Liver (tissue), 9 donors: ENCODE data around the gene RASSF7. TPM values are rescaled to one million over a fixed set of nuclear protein-coding genes. Genes with fewer than 3 reads are reported as not detected.

Source experiments
- DNase-seq: peaks from one replicate; pipeline ENCODE4 v3.0.0-alpha.2; 2017; ENCODE audit warnings: low spot score
- H3K27ac ChIP-seq, 2 donors: one replicate each; pipeline ENCODE4 v1.7.0; 2013; ENCODE audit warnings: inconsistent platforms in 2 of 2, low read length in 2 of 2, control low read depth in 1 of 2, low read depth in 1 of 2, mild to moderate bottlenecking in 1 of 2
- H3K27me3 ChIP-seq, 4 donors: one replicate each; pipeline versions ENCODE4 v1.6.1 to v1.7.0; 2013; ENCODE audit warnings: low read length in 3 of 4, inconsistent platforms in 1 of 4, mild to moderate bottlenecking in 1 of 4, moderate library complexity in 1 of 4; ENCODE audit not compliant: control insufficient read depth in 4 of 4, insufficient read depth in 4 of 4
- H3K36me3 ChIP-seq, 4 donors: one replicate each; pipeline versions ENCODE4 v1.6.1 to v1.7.0; 2013; ENCODE audit warnings: low read length in 3 of 4, mild to moderate bottlenecking in 3 of 4, low read depth in 1 of 4, moderate library complexity in 1 of 4; ENCODE audit not compliant: control insufficient read depth in 4 of 4, insufficient read depth in 3 of 4
- H3K4me1 ChIP-seq, 4 donors: one replicate each; pipeline versions ENCODE4 v1.6.1 to v1.7.0; 2013; ENCODE audit warnings: low read length in 3 of 4, mild to moderate bottlenecking in 3 of 4, moderate library complexity in 1 of 4; ENCODE audit not compliant: control insufficient read depth in 4 of 4, insufficient read depth in 4 of 4
- H3K4me3 ChIP-seq, 3 donors: one replicate each; pipeline versions ENCODE4 v1.6.1 to v1.7.0; 2013; ENCODE audit warnings: low read length in 3 of 3, control low read depth in 1 of 3, low read depth in 1 of 3, mild to moderate bottlenecking in 1 of 3
- H3K9ac ChIP-seq, 2 donors: one replicate each; pipeline ENCODE4 v1.7.0; 2013; ENCODE audit warnings: low read length in 2 of 2, mild to moderate bottlenecking in 2 of 2, moderate library complexity in 2 of 2, control low read depth in 1 of 2, low read depth in 1 of 2
- H3K9me3 ChIP-seq, 4 donors: one replicate each; pipeline versions ENCODE4 v1.6.1 to v1.7.0; 2013; ENCODE audit warnings: low read length in 3 of 4; ENCODE audit not compliant: control insufficient read depth in 4 of 4
- CTCF ChIP-seq: fragments of 150-350 bp; IDR thresholded peaks from 2 replicates; pipeline ENCODE4 v1.5.1; 2017; ENCODE audit warnings: improper control_type of control experiment, low read depth, low read length; ENCODE audit not compliant: missing input control
- EGR1 ChIP-seq, 2 donors: IDR thresholded peaks; 2 replicates each; pipeline ENCODE4 v1.6.1; 2016 to 2018; ENCODE audit warnings: antibody characterized with exemption in 2 of 2, low read depth in 2 of 2
- FOXA1 ChIP-seq: IDR thresholded peaks from 2 replicates; pipeline ENCODE4 v1.6.1; 2016; ENCODE audit warnings: antibody characterized with exemption
- FOXA2 ChIP-seq: IDR thresholded peaks from 2 replicates; pipeline ENCODE4 v1.6.1; 2016; ENCODE audit warnings: antibody characterized with exemption
- GABPA ChIP-seq, 2 donors: IDR thresholded peaks in 1 of 2; conservative IDR thresholded peaks in 1 of 2; 2 replicates each; pipeline ENCODE4 v1.6.1; 2016; ENCODE audit warnings: antibody characterized with exemption in 2 of 2, mild to moderate bottlenecking in 1 of 2, moderate library complexity in 1 of 2
- HNF4A ChIP-seq, 2 donors: conservative IDR thresholded peaks; 2 replicates each; pipeline ENCODE4 v1.6.1; 2016; ENCODE audit warnings: antibody characterized with exemption in 2 of 2, mild to moderate bottlenecking in 2 of 2
- HNF4G ChIP-seq: IDR thresholded peaks from 2 replicates; pipeline ENCODE4 v1.6.1; 2016; ENCODE audit warnings: antibody characterized with exemption
- MAX ChIP-seq: IDR thresholded peaks from 2 replicates; pipeline ENCODE4 v1.6.1; 2016; ENCODE audit warnings: antibody characterized with exemption
- NR2F2 ChIP-seq: IDR thresholded peaks from 2 replicates; pipeline ENCODE4 v1.6.1; 2016; ENCODE audit warnings: antibody characterized with exemption
- RAD21 ChIP-seq, 2 donors: IDR thresholded peaks; 2 replicates each; pipeline ENCODE4 v1.6.1; 2016; ENCODE audit warnings: antibody characterized with exemption in 2 of 2, mild to moderate bottlenecking in 2 of 2
- REST ChIP-seq: IDR thresholded peaks from 2 replicates; pipeline ENCODE4 v1.6.1; 2016; ENCODE audit warnings: antibody characterized with exemption, mild to moderate bottlenecking
- RXRA ChIP-seq, 2 donors: IDR thresholded peaks; 2 replicates each; pipeline ENCODE4 v1.6.1; 2017 to 2018; ENCODE audit warnings: antibody characterized with exemption in 2 of 2, mild to moderate bottlenecking in 1 of 2
- SP1 ChIP-seq: IDR thresholded peaks from 2 replicates; pipeline ENCODE4 v1.6.1; 2018; ENCODE audit warnings: antibody characterized with exemption, mild to moderate bottlenecking
- TAF1 ChIP-seq: conservative IDR thresholded peaks from 2 replicates; pipeline ENCODE4 v1.6.1; 2016; ENCODE audit warnings: antibody characterized with exemption, mild to moderate bottlenecking
- YY1 ChIP-seq: IDR thresholded peaks from 2 replicates; pipeline ENCODE4 v1.6.1; 2016; ENCODE audit warnings: antibody characterized with exemption, mild to moderate bottlenecking
- ZBTB33 ChIP-seq: IDR thresholded peaks from 2 replicates; pipeline ENCODE4 v1.6.1; 2016; ENCODE audit warnings: antibody characterized with exemption
- WGBS: extraction: QIAGEN DNeasy Blood & Tissue Kit; methylation state at CpG from one replicate; pipeline ENCODE4 v1.1.7; 2013; 5-methylcytosine and 5-hydroxymethylcytosine counted together
- polyA plus RNA-seq, 2 donors: library from polyadenylated mRNA; stranded (reverse) in 1 of 2; unstranded in 1 of 2; fragments of 200-250 nt in 1 of 2; fragments of >200 nt in 1 of 2; fragmentation: Nextera tagmentation in 1 of 2; extraction: Ambion mirVana in 1 of 2; gene quantifications; one replicate each; pipeline versions ENCODE4 v1.2.1 to v1.2.3, GENCODE V29; 2013 to 2015
- total RNA-seq, 2 donors: library from RNA; depleted of rRNA; stranded (reverse); fragments of >200 nt; gene quantifications; one replicate each; pipeline ENCODE4 v1.2.3, GENCODE V29; 2014
- donor health status: healthy.
- donor health status: healthy.
- donor health status: healthy.
- donor health status: healthy.
- donor health status: healthy.

The RASSF7 gene
- total and polyA plus RNA-seq, 4 donors = 11.5 to 50.4 (median 36.9) TPM

- no peak for DNase-seq
- no peaks in the 10 kb centered on the region for H3K9me3 ChIP-seq
- TF ChIP-seq CTCF (no peak), ZBTB33 (no peak), HNF4A (conservative IDR thresholded peaks at IDR 0.05) (no peak)
- no peak overlapping the region for H3K4me3 ChIP-seq
- no peaks in the 10 kb centered on the region for H3K4me1 ChIP-seq
- H3K36me3 ChIP-seq = peaks cover 28 to 78% (median 53%) of the 10 kb centered on the region in 4 donors
- H3K27ac ChIP-seq = no peak overlapping the region
- no peaks in the 10 kb centered on the region for H3K27me3 ChIP-seq
- WGBS = 96% methylated on average over 10 of the region's 10 CpGs
- no peak overlapping the region for H3K9ac ChIP-seq
Observed at GRCh38 chr11:595400-595799, 34.6 kb downstream of the RASSF7 start.

GRCh38 chr11:596374-596773 lies 35.6 kb downstream of the RASSF7 start:
- no peaks in the 10 kb centered on the region for H3K4me1 ChIP-seq
- peaks cover 27 to 79% (median 49%) of the 10 kb centered on the region in 4 donors for H3K36me3 ChIP-seq
- no peak overlapping the region for H3K4me3 ChIP-seq
- no peaks in the 10 kb centered on the region for H3K9me3 ChIP-seq
- 90% methylated on average over 10 of the region's 10 CpGs for WGBS
- no peak overlapping the region for H3K27ac ChIP-seq
- TF ChIP-seq TAF1 (no peak), FOXA2 (no peak), HNF4G (no peak)
- no peaks in the 10 kb centered on the region for H3K27me3 ChIP-seq
- no peak overlapping the region for H3K9ac ChIP-seq
- no peak for DNase-seq

- peaks cover 0 to 2% (median 0%) of the 10 kb centered on the region in 4 donors for H3K4me1 ChIP-seq
- no peak overlapping the region for H3K27ac ChIP-seq
- no peaks in the 10 kb centered on the region for H3K27me3 ChIP-seq
- no peak for DNase-seq
- WGBS = 93% methylated on average over 29 of the region's 29 CpGs
- peaks cover 29 to 82% (median 53%) of the 10 kb centered on the region in 4 donors for H3K36me3 ChIP-seq
- no peaks in the 10 kb centered on the region for H3K9me3 ChIP-seq
- H3K9ac ChIP-seq = no peak overlapping the region
- no peak overlapping the region for H3K4me3 ChIP-seq
- TF ChIP-seq SP1 (no peak), FOXA1 (no peak), MAX (no peak), FOXA2 (no peak), RXRA (IDR thresholded peaks at IDR 0.05) (no peak), CTCF (no peak), NR2F2 (no peak), GABPA (IDR thresholded peaks at IDR 0.05 in 1 of 2, conservative IDR thresholded peaks at IDR 0.05 in 1 of 2) (no peak), ZBTB33 (no peak), RAD21 (IDR thresholded peaks at IDR 0.05) (no peak), EGR1 (IDR thresholded peaks at IDR 0.05; ENCODE audit: low read depth in 2 of 2) (no peak), YY1 (no peak), REST (no peak)
Observed at GRCh38 chr11:597166-597725, 36.5 kb downstream of the RASSF7 start.
